NCI-H2227 (cell line): Measurements from ENCODE around the gene PIK3C2B.
"Not testable (repeated sequence)": the region's sequence is repeated elsewhere in the genome, so short reads cannot be mapped to it uniquely, and the experiment has no call there.

Experiments used
- DNase-seq: peaks from one replicate; lab custom pipeline; 2025; ENCODE audit not compliant: unreplicated experiment; lab: John Stamatoyannopoulos, UW

Gene PIK3C2B

GRCh38 chr1:204494281-204495077, at the start of gene PIK3C2B:
Gene PIK3C2B (minus strand): TSS chr1:204494805. CDS start chr1:204469802, 25,003 bp downstream.
- peak; percentile 88 for DNase-seq

GRCh38 chr1:204544321-204544720, 49.7 kb upstream of the PIK3C2B start:
- no peak for DNase-seq

- DNase-seq: no peak
These were observed 47.0 kb upstream of the PIK3C2B start for GRCh38 chr1:204541626-204542025.

GRCh38 chr1:204532832-204533231, 38.2 kb upstream of the PIK3C2B start:
- DNase-seq: no peak

DNA sequence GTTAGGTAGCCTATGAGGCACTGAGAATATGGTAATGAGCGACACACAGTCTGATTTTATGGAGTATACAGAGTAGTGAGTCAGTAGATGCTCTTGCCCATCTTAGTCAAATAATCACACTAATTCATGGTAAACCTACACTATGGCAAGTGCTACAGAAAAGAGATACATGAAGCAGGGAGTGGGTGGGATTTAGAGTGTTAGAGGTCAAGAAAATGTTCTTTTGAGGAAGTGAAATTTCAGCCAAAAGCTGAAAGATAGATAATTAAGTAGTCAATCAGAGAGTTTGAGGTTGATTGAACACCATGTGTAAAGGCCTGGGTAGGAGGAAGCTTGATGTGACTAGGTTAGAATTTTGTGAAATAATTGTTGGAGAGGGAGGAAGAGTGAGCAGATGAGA, 36.3 kb upstream of the PIK3C2B start:
- no peak for DNase-seq

- no peak for DNase-seq
These were observed 34.8 kb upstream of the PIK3C2B start for GRCh38 chr1:204529371-204529895.

GRCh38 chr1:204528677-204529076, 34.1 kb upstream of the PIK3C2B start:
- no peak for DNase-seq

DNA sequence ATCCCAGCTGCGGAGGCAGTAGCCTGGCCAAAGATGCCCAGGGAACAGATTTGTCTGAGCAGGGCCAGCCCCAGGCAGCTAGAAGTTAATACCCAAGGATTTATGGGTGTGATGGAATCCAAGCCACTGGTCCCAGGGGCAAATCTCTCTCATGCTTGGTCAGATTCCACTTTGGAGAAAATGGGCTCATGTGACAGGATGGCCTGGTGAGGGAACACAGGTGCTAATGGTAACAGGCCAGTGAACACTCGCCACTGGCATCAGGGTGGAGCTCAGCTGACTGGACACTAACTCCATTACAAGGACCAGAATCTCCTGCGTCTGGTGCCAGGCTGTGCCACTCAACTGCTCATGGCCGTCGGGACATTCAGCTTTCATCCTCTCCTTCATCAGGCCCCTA, 33.6 kb upstream of the PIK3C2B start:
- no peak for DNase-seq

- DNase-seq: no peak
These were observed 30.4 kb upstream of the PIK3C2B start for GRCh38 chr1:204524986-204525385.

- no peak for DNase-seq
These were observed 29.1 kb upstream of the PIK3C2B start for GRCh38 chr1:204523605-204524215.

DNA sequence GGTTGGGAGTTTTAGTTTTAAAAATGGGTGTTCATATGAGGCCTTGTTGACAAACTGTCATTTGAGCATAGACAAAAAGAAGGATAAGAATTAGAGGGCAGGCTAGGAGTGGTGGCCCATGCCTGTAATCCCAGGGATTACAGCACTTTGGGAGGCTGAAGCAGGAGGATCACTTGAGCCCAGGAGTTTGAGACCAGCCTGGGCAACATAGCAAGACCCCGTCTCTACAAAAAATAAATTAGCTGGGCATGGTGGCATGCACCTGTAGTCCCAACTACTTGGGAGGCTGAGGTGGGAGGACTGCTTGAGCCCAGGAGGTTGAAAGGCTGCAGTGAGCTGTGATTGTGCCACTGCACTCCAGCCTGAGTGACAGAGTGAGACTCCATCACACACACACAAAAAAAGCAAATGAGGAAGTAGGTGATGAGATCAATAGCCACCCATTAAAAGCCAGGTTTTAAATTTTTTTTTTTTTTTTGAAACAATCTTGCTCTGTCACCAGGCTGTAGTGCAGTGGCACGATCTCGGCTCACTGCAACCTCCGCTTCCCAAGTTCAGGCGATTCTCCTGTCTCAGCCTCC, 27.4 kb upstream of the PIK3C2B start:
- not testable (repeated sequence) for DNase-seq

DNA sequence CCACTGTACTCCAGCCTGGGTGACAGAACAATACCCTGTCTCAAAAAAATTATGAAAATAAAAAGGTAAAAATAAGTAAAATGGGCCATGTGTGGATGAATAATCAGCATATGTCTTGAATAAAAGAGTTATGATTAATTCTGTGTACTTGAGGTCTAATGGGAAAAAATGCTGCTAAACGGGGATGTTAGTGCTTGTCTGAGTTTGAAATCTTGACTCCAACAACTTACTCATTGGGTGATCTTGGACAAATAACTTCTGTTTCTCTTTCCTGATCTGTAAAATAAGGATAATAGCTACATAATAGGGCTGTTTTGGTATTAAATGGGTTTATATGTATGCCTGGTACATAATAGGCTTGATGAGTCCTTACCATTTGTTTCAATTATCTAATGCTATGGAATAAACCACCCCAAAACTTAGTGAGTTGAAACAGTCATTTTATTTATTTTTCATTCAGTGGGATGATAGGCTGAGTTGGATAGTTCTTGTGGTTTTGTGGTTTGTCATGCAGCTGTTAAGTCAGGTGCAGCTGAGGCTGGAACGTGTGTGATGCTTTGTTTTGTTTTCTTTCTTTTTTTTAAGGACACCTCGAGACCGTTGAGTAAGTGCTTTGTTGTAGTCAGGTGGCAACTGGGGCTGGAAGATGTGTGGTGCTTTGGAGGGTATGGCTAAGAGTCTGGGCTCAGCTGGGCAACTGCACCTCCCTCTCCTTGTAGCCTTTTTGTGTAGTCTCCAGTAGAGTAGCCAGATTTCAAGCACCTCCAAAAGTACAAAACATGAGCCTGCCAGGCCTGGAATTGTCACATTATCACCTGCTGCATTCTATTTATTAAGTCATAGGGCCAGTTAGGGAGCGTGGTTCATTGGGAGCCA, 26.5 kb upstream of the PIK3C2B start:
- no peak for DNase-seq

- DNase-seq: not testable (repeated sequence)
These were observed 22.8 kb upstream of the PIK3C2B start for GRCh38 chr1:204517382-204517781.

DNA sequence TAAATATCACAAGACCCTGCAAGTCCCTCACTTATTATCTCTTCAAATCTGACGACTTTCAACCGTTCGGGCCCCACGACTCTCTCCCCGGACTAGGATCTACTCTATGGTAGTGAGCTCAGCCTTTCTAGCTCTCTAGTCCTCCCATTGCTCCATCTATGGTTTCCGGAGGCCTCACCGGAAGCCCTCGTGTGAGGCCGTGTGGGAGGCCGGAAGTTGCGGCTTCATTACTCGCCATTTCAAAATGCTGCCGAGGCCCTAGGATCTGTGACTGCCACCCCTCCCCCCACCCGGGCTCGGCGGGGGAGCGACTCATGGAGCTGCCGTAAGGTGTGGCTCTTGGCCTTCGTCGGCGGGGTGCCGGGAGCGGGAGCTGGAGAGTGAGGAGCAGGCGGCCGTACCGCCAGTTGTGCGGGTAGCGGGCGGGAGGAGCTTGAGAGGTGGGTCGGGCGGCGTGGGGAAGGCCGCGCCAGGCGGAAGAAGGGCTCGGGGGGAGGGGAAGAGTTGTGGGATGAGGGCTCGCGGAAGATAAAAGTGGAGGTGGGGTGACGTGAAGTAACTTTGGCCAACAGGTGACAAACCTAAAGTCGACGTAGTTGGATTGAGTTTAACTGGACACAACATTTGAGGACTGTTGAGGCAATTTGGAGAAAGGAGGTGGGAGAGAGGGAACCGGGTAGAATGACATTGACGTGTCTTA, 21.7 kb upstream of the PIK3C2B start, which contains the start of gene MDM4:
Gene MDM4, plus strand, starts transcription at position 227 of the 700 bp plus-strand sequence. CDS start 9,113 bp downstream, outside the sequence.
- DNase-seq: peak; percentile 98

DNA sequence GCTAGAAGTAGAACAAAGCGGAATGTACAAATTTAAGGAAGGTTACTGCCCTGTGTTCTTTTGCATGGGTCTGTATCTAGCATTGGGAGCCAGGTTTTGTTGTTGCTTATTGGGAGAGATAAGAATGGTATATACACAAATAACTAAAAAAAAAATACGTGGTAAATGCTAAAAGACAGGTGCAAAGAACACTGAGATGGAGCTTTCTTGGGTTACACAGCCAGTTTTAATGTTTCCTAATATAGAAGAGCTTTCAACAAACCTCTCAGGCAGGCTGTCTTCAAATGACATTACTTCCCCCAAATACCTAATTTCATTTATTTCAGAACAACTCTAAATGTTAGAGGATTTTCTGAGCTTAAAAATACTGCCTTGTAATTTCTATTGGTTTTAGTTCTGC, 20.2 kb upstream of the PIK3C2B start:
- no peak for DNase-seq

- no peak for DNase-seq
These were observed 18.6 kb upstream of the PIK3C2B start for GRCh38 chr1:204513117-204513716.

DNA sequence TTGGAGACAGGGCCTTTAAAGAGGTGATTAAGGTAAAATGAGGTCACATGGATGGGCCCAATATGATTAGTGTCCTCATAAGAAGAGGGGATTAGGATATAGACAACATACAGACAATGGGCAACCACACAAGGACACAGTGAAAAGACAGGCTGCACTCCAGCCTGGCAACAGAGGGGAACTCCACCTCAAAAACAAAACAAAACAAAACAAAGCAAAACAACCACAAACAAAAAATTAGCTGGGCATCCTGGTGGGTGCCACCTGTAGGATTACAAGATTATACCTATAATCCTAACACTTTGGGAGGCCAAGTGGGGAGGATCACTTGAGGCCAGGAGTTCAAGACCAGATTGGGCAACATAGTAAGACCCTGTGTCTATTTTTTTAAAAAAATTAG, 16.8 kb upstream of the PIK3C2B start:
- DNase-seq: no peak

DNA sequence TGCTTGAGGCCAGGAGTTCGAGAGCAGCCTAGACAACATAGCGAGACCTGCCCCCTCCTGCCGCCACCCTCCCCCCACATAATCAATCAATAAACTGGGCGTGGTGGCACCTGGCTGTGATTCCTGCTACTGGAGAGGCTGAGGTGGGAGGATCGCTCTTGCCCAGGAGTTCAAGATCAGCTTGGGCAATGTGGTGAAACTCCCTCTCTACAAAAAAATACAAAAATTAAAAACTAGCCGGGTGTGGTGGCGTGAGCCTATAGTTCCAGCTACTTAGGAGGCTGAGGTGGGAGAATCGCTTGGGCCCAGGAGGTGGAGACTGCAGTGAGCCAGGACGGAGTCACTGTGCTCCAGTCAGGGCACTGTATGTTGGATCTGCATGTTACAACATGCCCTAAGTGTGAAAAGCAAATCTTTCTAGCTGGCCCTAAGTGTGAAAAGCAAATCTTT, 14.6 kb upstream of the PIK3C2B start:
- no peak for DNase-seq

DNA sequence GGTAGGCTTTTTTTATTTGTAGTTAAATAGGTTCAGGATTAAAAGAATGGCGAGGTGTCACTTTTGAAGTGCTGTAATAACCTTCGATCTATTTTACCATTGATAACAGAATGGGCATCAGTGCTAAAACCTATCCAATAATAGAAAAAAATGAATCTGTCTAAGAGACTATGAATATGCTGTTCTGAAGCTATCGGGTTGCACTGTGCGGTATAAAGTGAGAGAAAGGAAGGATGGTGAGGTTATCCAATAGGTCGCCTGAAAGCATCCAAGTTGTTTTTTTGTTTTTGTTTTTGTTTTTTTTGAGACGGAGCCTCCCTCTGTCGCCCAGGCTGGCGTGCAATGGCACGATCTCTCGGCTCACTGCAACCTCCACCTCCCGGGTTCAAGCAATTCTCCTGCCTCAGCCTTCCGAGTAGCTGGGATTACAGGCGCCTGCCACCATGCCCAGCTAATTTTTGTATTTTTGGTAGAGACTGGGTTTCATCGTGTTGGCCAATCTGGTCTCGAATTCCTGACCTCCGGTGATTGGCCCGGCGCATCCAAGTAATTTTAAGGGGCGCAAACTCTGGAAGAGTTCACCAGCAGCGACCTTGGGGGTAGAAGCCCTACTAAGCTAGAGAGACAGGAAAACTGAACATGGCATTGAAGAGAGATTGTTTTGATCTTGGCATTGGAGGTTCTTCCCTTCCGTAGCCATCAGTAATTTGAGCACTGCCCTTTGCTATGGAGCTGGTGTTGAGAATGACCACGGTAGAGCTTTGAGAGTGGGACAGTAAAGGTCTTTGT, 12.9 kb upstream of the PIK3C2B start:
- peak; percentile 54 for DNase-seq
